Ovary (tissue), 9 donors: ENCODE data around the gene OLFML2A. TPM values are rescaled to one million over a fixed set of nuclear protein-coding genes. Genes with fewer than 3 reads are reported as not detected.

Source experiments
- DNase-seq, 5 donors: peaks; one replicate each; pipeline ENCODE4 v3.0.0-alpha.2; 2019 to 2020
- H3K27ac ChIP-seq, 2 donors: fragments of 200-600 bp; one replicate each; pipeline versions ENCODE4 v1.5.1 to v1.8.0; 2019 to 2022
- H3K27me3 ChIP-seq: fragments of 200-600 bp; one replicate; pipeline ENCODE4 v1.8.0; 2022
- H3K36me3 ChIP-seq: fragments of 200-600 bp; sonication (generic); one replicate; pipeline ENCODE4 v1.5.1; 2019
- H3K4me1 ChIP-seq: one replicate; pipeline ENCODE4 v1.8.1; 2013; ENCODE audit warnings: mild to moderate bottlenecking, moderate library complexity; ENCODE audit not compliant: insufficient read depth
- H3K4me3 ChIP-seq: fragments of 200-600 bp; sonication (generic); one replicate; pipeline ENCODE4 v1.5.1; 2017
- H3K9me3 ChIP-seq, 2 donors: fragments of 200-600 bp in 1 of 2; sonication (generic) in 1 of 2; one replicate each; pipeline versions ENCODE4 v1.5.1 to v1.8.1; 2013 to 2019; ENCODE audit warnings: mild to moderate bottlenecking in 1 of 2, moderate library complexity in 1 of 2
- EP300 ChIP-seq: sonication (generic); formaldehyde crosslinking; IDR thresholded peaks from one replicate; pipeline ENCODE4 v1.6.1; 2017; ENCODE audit warnings: antibody characterized with exemption
- POLR2A ChIP-seq: fragments of 450-650 bp; IDR thresholded peaks from one replicate; pipeline ENCODE4 v1.6.1; 2017; ENCODE audit warnings: antibody characterized with exemption, mild to moderate bottlenecking, moderate library complexity
- WGBS, 3 donors: extraction: QIAGEN DNeasy Blood & Tissue Kit in 1 of 3; methylation state at CpG; one replicate each; pipeline versions ENCODE4 v1.1.5 to v1.1.7; 2013 to 2017; 5-methylcytosine and 5-hydroxymethylcytosine counted together
- intact Hi-C, 4 donors: fragments of 100-400 bp; cut with DNase I; formaldehyde crosslinking; loops; one replicate each; pipeline versions ENCODE4 v1.11.0 to v1.15.1; 2022 to 2023
- polyA plus RNA-seq, 2 donors: library from polyadenylated mRNA; stranded (reverse); fragments of 200-250 nt in 1 of 2; fragments of 350-450 nt in 1 of 2; fragmentation: Illumina TruSeq in 1 of 2; extraction: RNeasy Lipid Tissue Mini Kit (QIAGEN cat#74804) in 1 of 2; gene quantifications; one replicate each; pipeline ENCODE4 v1.2.3, GENCODE V29; 2013 to 2014
- total RNA-seq, 7 donors: library from RNA; depleted of rRNA in 2 of 7; stranded (reverse); fragments of >200 nt in 2 of 7; fragmentation: NEBNext Ultra II Directional in 3 of 7; extraction: Animal tissue kit (Norgen Biotek cat#: 25700) in 3 of 7; gene quantifications; one replicate each; pipeline versions ENCODE4 v1.1.0 to v1.2.4, GENCODE V29; 2016 to 2023
- TF ChIP-seq, protein P1 (sequence below), 3 donors: fragments of 450-650 bp in 2 of 3; fragments of 200-600 bp in 1 of 3; IDR thresholded peaks; one replicate each; pipeline versions ENCODE4 v1.5.1 to v1.8.0; 2016 to 2022; ENCODE audit warnings: antibody characterized with exemption in 3 of 3, mild to moderate bottlenecking in 1 of 3
- donor health status: DM: no; HTN: no; CAD: no; lungs with moderate emphysema.
- donor health status: DM: no; HTN: no; CAD: no.
- donor health status: Bipolar disorder and iron deficiency.
- donor health status: DM: yes; HTN: yes; CAD: no.
- donor health status: DM: no; HTN: no; CAD: no.
- donor health status: DM: yes; HTN: yes; CAD: no.

OLFML2A gene
- total and polyA plus RNA-seq, 9 donors = 14.7 to 63.4 (median 31.0) TPM

DNA sequence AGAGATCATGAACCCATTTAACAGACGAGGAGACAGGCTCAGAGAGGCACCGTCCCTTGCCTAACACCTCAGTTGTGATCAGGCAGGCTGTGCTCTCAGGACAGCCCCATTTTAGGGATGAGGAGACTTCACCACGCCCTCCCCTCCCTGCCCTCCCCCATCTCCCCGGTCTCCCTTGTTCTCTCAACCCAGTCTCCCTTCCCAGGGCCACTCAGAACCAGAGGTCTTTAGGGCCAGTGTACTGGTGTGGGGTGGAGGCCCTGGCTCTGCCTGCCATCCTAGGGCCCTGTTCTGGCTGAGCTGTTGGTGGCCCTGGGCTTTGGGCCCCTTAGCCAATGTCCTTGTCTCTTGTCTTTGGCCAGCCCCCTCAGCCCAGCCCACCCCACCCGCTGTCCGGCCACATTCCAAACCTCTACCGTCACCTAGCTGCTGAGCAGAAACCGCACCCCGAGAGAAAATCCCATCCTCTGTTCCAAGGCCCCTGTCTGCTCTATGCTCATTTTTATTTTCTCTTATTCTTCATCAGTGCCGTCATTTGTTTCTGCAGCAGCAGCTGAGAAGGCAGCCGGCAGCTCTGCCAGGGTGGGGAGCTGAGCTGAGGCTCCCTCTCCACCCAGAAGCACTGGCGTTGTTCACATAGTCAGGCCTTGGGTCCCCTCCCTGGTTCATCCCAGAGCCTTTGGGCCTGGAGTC is 33.9 kb downstream of the OLFML2A start:
- Histone ChIP-seq H3K4me3 (no peak overlapping the region), H3K27ac (no peak overlapping the region), H3K9me3 (no peaks in the 10 kb centered on the region), H3K27me3 (no peaks in the 10 kb centered on the region), H3K36me3 (no peaks in the 10 kb centered on the region), H3K4me1 (no peaks in the 10 kb centered on the region)
- 71 to 76% (median 73%) methylated on average over 12 of the region's 12 CpGs for WGBS, 3 donors
- intact Hi-C loops = no loop called here
- TF ChIP-seq EP300 (no peak), POLR2A (no peak)
- TF ChIP-seq, protein P1, sequence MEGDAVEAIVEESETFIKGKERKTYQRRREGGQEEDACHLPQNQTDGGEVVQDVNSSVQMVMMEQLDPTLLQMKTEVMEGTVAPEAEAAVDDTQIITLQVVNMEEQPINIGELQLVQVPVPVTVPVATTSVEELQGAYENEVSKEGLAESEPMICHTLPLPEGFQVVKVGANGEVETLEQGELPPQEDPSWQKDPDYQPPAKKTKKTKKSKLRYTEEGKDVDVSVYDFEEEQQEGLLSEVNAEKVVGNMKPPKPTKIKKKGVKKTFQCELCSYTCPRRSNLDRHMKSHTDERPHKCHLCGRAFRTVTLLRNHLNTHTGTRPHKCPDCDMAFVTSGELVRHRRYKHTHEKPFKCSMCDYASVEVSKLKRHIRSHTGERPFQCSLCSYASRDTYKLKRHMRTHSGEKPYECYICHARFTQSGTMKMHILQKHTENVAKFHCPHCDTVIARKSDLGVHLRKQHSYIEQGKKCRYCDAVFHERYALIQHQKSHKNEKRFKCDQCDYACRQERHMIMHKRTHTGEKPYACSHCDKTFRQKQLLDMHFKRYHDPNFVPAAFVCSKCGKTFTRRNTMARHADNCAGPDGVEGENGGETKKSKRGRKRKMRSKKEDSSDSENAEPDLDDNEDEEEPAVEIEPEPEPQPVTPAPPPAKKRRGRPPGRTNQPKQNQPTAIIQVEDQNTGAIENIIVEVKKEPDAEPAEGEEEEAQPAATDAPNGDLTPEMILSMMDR (IDR thresholded peaks at IDR 0.05) = no peak
- no peak for DNase-seq

- no peaks in the 10 kb centered on the region for H3K36me3 ChIP-seq
- DNase-seq = peak in 2 of 5 donors; percentile 73 to 74
- no peak overlapping the region for H3K4me3 ChIP-seq
- TF ChIP-seq EP300 (no peak), POLR2A (no peak)
- TF ChIP-seq, protein P1 (IDR thresholded peaks at IDR 0.05) = no peak
- 41 to 54% (median 52%) methylated on average over 6 of the region's 6 CpGs for WGBS, 3 donors
- intact Hi-C loops = no loop called here
- H3K27me3 ChIP-seq = no peaks in the 10 kb centered on the region
- H3K4me1 ChIP-seq = no peaks in the 10 kb centered on the region
- no peak overlapping the region for H3K27ac ChIP-seq
- H3K9me3 ChIP-seq = no peaks in the 10 kb centered on the region
These were observed 35.5 kb downstream of the OLFML2A start for GRCh38 chr9:124812441-124812876.

- whole genome bisulfite sequencing, 3 donors = 86 to 97% (median 95%) methylated on average over 7 of the region's 7 CpGs
- Histone ChIP-seq H3K27ac (no peak overlapping the region), H3K27me3 (no peaks in the 10 kb centered on the region), H3K4me3 (no peak overlapping the region), H3K4me1 (no peaks in the 10 kb centered on the region), H3K36me3 (no peaks in the 10 kb centered on the region), H3K9me3 (no peaks in the 10 kb centered on the region)
- DNase-seq = no peak
- intact Hi-C loops = no loop called here
- TF ChIP-seq EP300 = no peak
- TF ChIP-seq, protein P1 (IDR thresholded peaks at IDR 0.05) = no peak
- TF ChIP-seq POLR2A = no peak
These were observed 36.1 kb downstream of the OLFML2A start for GRCh38 chr9:124813041-124813440.

GRCh38 chr9:124813501-124814163 is 36.7 kb downstream of the OLFML2A start:
- H3K36me3 ChIP-seq = no peaks in the 10 kb centered on the region
- no peaks in the 10 kb centered on the region for H3K27me3 ChIP-seq
- H3K27ac ChIP-seq = no peak overlapping the region
- intact Hi-C loops = no loop called here
- DNase-seq = no peak
- H3K4me3 ChIP-seq = no peak overlapping the region
- no peak for TF ChIP-seq POLR2A
- TF ChIP-seq, protein P1 (IDR thresholded peaks at IDR 0.05) = no peak
- TF ChIP-seq EP300 = no peak
- no peaks in the 10 kb centered on the region for H3K9me3 ChIP-seq
- 67 to 86% (median 83%) methylated on average over 11 of the region's 11 CpGs for WGBS, 3 donors
- no peaks in the 10 kb centered on the region for H3K4me1 ChIP-seq
